ENCODE results near the gene ARHGAP4. TPM values are rescaled to one million over a fixed set of nuclear protein-coding genes. Genes with fewer than 3 reads are reported as not detected.

The ARHGAP4 gene
- total RNA-seq, 1 experiment from 2014 or later = 67.4 TPM

- no peaks in the 10 kb centered on the region for H3K9me2 ChIP-seq (ENCODE audit: insufficient read depth)
- TF ChIP-seq ZNF274 (IDR thresholded peaks at IDR 0.05; ENCODE audit: low read depth, low read length) (no peak), SRF (IDR thresholded peaks at IDR 0.05; ENCODE audit: low read depth) (no peak), EGR1 (IDR thresholded peaks at IDR 0.05; ENCODE audit: low read depth) (no peak), FOSL1 (IDR thresholded peaks at IDR 0.05; ENCODE audit: low read depth) (no peak), POLR2A (IDR thresholded peaks at IDR 0.05; ENCODE audit: borderline replicate concordance, extremely low read depth, insufficient read depth, insufficient read length) (no peak), CTCF (IDR thresholded peaks at IDR 0.05 in 2 of 3, conservative IDR thresholded peaks at IDR 0.05 in 1 of 3; ENCODE audit: borderline replicate concordance in 1 of 3, insufficient read depth in 1 of 3, low read depth in 2 of 3, low read length in 2 of 3) (no peak), YY1 (IDR thresholded peaks at IDR 0.05; ENCODE audit: extremely low read depth, insufficient replicate concordance, low read depth, low read length) (no peak), ATF3 (IDR thresholded peaks at IDR 0.05) (no peak), SP1 (IDR thresholded peaks at IDR 0.05; ENCODE audit: low read depth) (no peak), CEBPB (IDR thresholded peaks at IDR 0.05; ENCODE audit: low read depth) (no peak), ELF1 (IDR thresholded peaks at IDR 0.05; ENCODE audit: borderline replicate concordance, low read depth) (no peak), JUND (IDR thresholded peaks at IDR 0.05) (no peak), ZFX (IDR thresholded peaks at IDR 0.05) (no peak), POLR2AphosphoS5 (IDR thresholded peaks at IDR 0.05; ENCODE audit: low read depth, low read length) (no peak), TCF7L2 (IDR thresholded peaks at IDR 0.05; ENCODE audit: borderline replicate concordance, extremely low read depth, insufficient read depth, insufficient read length) (no peak), MAX (IDR thresholded peaks at IDR 0.05) (no peak)
- no peak overlapping the region for H3K4me3 ChIP-seq (replicated peaks in 1 of 2; ENCODE audit: low read depth in 1 of 2, low read length in 2 of 2)
- H3K4me1 ChIP-seq (ENCODE audit: control insufficient read depth in 1 of 2, insufficient read depth in 2 of 2, low read length in 2 of 2) = no peaks in the 10 kb centered on the region
- H2AFZ ChIP-seq (ENCODE audit: low read depth, low read length, poor library complexity, severe bottlenecking) = no peak overlapping the region
- H3K9me3 ChIP-seq (ENCODE audit: control insufficient read depth in 1 of 2, insufficient read depth in 1 of 2, low read depth in 1 of 2, low read length in 2 of 2) = no peaks in the 10 kb centered on the region
- no peak overlapping the region for H3K4me2 ChIP-seq (ENCODE audit: low read length)
- no peaks in the 10 kb centered on the region for H3K27me3 ChIP-seq (ENCODE audit: insufficient read depth, low read length)
- BruUV-seq (replicated peaks) = no TSS peak
- no peaks in the 10 kb centered on the region for H4K20me1 ChIP-seq (ENCODE audit: insufficient read depth)
- CTCF ChIA-PET = no interaction called here
- RAD21 ChIA-PET (ENCODE audit: low non-redundant PET in 1 of 2, low total read pairs in 2 of 2, uncharacterized antibody in 2 of 2, unreplicated experiment in 2 of 2) = no interaction called here
- ATAC-seq (no peak), DNase-seq (ENCODE audit: low read depth, low spot score) (no peak)
- peaks cover 34% of the 10 kb centered on the region for H3K79me2 ChIP-seq (ENCODE audit: insufficient read depth, low read length)
- H3K36me3 ChIP-seq (ENCODE audit: control insufficient read depth in 1 of 2, insufficient read depth in 2 of 2, low read length in 2 of 2) = peaks cover 10 to 15% of the 10 kb centered on the region in 2 experiments; a peak in 3 of 4 replicates
- no peak overlapping the region for H3K9ac ChIP-seq (ENCODE audit: low read length)
- POLR2A ChIA-PET = no interaction called here
- no peak overlapping the region for H3K27ac ChIP-seq (ENCODE audit: low read depth, low read length)
- intact Hi-C loops (cut with micrococcal nuclease) = no loop called here
These were observed 33.6 kb upstream of the ARHGAP4 start for GRCh38 chrX:153959649-153960048.
